Lower lobe of right lung (tissue), 2 donors: Measurements from ENCODE around the gene XPA. TPM values are rescaled to one million over a fixed set of nuclear protein-coding genes. Genes with fewer than 3 reads are reported as not detected.

Experiments used
- ATAC-seq, 2 donors: fragments of 200-7000 bp; cut with Tn5 transposase; one replicate each; pipeline ENCODE4 v1.9.1; 2020 to 2022; ENCODE audit warnings: mild to moderate bottlenecking in 2 of 2, moderate library complexity in 2 of 2
- DNase-seq: peaks from one replicate; pipeline ENCODE4 v3.0.0-alpha.2; 2020
- H3K27ac ChIP-seq: fragments of 200-600 bp; one replicate; pipeline ENCODE4 v1.8.0; 2022
- H3K27me3 ChIP-seq: fragments of 200-600 bp; one replicate; pipeline ENCODE4 v1.8.0; 2022; ENCODE audit warnings: low read depth
- H3K36me3 ChIP-seq: fragments of 200-600 bp; one replicate; pipeline ENCODE4 v1.8.0; 2022; ENCODE audit warnings: mild to moderate bottlenecking
- H3K4me1 ChIP-seq: fragments of 200-600 bp; one replicate; pipeline ENCODE4 v1.8.0; 2022
- H3K4me3 ChIP-seq: fragments of 200-600 bp; one replicate; pipeline ENCODE4 v1.8.0; 2022; ENCODE audit warnings: mild to moderate bottlenecking
- H3K9me3 ChIP-seq: fragments of 200-600 bp; one replicate; pipeline ENCODE4 v1.8.0; 2022
- CTCF ChIP-seq: fragments of 200-600 bp; IDR thresholded peaks from one replicate; pipeline ENCODE4 v1.8.0; 2022; ENCODE audit warnings: antibody characterized with exemption, mild to moderate bottlenecking
- intact Hi-C: fragments of 100-400 bp; cut with DNase I; formaldehyde crosslinking; loops from one replicate; pipeline ENCODE4 v1.11.0; 2022
- total RNA-seq: library from RNA; stranded (reverse); fragmentation: NEBNext Ultra II Directional; extraction: Animal tissue kit (Norgen Biotek cat#: 25700); gene quantifications from one replicate; pipeline ENCODE4 v1.2.1, GENCODE V29; 2021
- donor health status: DM: no; HTN: yes; CAD: no; lungs with severe emphysema.

Gene XPA
- total RNA-seq, 1 donor from 2014 or later = 11.3 TPM

DNA sequence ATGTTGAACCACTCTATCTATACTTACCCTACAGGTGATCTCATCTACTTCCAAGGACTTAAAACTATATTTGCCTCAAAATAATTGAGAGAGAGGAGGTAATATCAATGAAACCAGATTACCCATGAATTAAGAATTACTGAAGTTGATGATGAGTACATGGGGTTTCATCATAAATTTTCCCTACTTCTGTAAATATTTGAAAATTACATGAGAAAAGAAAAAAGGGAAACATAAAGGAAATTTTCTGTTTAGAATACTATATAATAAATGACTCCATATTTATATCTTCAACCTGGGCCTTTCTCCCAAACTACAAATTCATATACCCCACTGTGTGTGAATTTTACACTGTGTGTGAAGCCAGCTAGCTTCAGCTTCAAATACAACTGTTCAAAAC, 66.5 kb downstream of the XPA start:
- ATAC-seq (no peak), DNase-seq (no peak)
- Histone ChIP-seq H3K9me3 (no peaks in the 10 kb centered on the region), H3K27ac (no peak overlapping the region), H3K4me1 (peaks cover 43% of the 10 kb centered on the region), H3K36me3 (peaks cover 6% of the 10 kb centered on the region), H3K4me3 (no peak overlapping the region), H3K27me3 (no peaks in the 10 kb centered on the region)
- intact Hi-C loops = no loop called here
- no peak for TF ChIP-seq CTCF

DNA sequence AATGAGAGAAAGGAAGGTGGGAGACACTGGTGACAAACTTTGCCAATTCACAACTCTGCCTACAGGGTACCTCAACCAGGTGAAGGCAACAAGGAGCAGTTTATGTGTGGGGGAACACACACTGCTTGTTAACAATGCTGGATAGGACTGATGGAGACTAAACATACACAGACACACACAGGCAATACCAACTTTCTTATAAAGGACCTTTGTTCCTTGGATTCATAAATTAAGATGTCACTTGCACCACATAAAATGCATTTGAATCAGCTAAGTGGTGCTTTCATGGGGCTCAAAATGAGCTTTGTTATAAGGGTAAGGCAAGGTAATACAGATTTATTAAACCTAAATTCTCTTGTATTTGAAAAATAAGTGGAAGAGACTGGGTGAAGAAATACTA, 68.0 kb downstream of the XPA start:
- ATAC-seq = no peak
- Histone ChIP-seq H3K9me3 (no peaks in the 10 kb centered on the region), H3K36me3 (peaks cover 20% of the 10 kb centered on the region), H3K27ac (no peak overlapping the region), H3K4me1 (peaks cover 30% of the 10 kb centered on the region), H3K4me3 (no peak overlapping the region), H3K27me3 (no peaks in the 10 kb centered on the region)
- no peak for TF ChIP-seq CTCF
- intact Hi-C loops = no loop called here
- DNase-seq = no peak

GRCh38 chr9:97628668-97629067, 68.5 kb downstream of the XPA start:
- no peak for TF ChIP-seq CTCF
- H3K4me1 ChIP-seq = peaks cover 30% of the 10 kb centered on the region
- no peak for ATAC-seq
- H3K9me3 ChIP-seq = no peaks in the 10 kb centered on the region
- no peak overlapping the region for H3K4me3 ChIP-seq
- no peaks in the 10 kb centered on the region for H3K27me3 ChIP-seq
- peaks cover 25% of the 10 kb centered on the region for H3K36me3 ChIP-seq
- intact Hi-C loops = no loop called here
- DNase-seq = no peak
- no peak overlapping the region for H3K27ac ChIP-seq

DNA sequence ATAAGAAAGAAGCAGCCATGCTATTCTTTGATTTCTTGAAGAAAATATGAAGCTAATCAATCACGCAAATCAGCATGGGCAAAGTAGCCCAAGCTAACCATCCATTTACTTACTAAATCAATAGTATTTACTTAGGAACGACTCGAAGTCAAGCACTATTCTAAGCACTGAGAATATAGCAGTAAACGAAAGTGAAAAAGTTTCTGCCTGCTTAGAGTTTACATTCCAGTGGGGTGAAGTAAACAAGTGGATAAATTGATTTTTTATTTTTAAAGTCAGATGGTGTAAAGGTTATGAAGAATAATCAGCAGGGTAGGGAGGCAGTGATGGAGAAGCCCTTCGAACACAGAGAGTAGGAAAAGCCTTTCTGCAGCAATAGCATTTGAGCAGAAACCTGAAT, 69.5 kb downstream of the XPA start:
- DNase-seq (no peak), ATAC-seq (no peak)
- Histone ChIP-seq H3K4me3 (peak overlapping the region; percentile 2), H3K4me1 (peaks cover 30% of the 10 kb centered on the region), H3K27ac (peak overlapping the region; percentile 42), H3K27me3 (no peaks in the 10 kb centered on the region), H3K36me3 (peaks cover 34% of the 10 kb centered on the region), H3K9me3 (no peaks in the 10 kb centered on the region)
- TF ChIP-seq CTCF = no peak
- intact Hi-C loops = no loop called here

- Histone ChIP-seq H3K4me3 (no peak overlapping the region), H3K27ac (no peak overlapping the region), H3K4me1 (peaks cover 19% of the 10 kb centered on the region), H3K27me3 (no peaks in the 10 kb centered on the region), H3K36me3 (peaks cover 48% of the 10 kb centered on the region), H3K9me3 (no peaks in the 10 kb centered on the region)
- DNase-seq (no peak), ATAC-seq (no peak)
- TF ChIP-seq CTCF = no peak
- intact Hi-C loops = no loop called here
These were observed 71.5 kb downstream of the XPA start for GRCh38 chr9:97625620-97626019.

Other genes starting within 250 kb of the XPA start
- 7.9 TPM for gene TMOD1, start 195.7 kb downstream of the XPA start, total RNA-seq
- gene TSTD2, start 64.0 kb downstream of the XPA start, total RNA-seq = 18.6 TPM
- gene NCBP1, start 63.5 kb downstream of the XPA start, total RNA-seq = 22.8 TPM
- not detected for gene FOXE1, start 155.9 kb upstream of the XPA start, total RNA-seq
- 18.8 TPM for gene TRMO, start 225.2 kb upstream of the XPA start, total RNA-seq
- 0.56 TPM for gene HEMGN, start 240.8 kb upstream of the XPA start, total RNA-seq